ENCODE data around the gene KCNIP1.

Gene KCNIP1

DNA sequence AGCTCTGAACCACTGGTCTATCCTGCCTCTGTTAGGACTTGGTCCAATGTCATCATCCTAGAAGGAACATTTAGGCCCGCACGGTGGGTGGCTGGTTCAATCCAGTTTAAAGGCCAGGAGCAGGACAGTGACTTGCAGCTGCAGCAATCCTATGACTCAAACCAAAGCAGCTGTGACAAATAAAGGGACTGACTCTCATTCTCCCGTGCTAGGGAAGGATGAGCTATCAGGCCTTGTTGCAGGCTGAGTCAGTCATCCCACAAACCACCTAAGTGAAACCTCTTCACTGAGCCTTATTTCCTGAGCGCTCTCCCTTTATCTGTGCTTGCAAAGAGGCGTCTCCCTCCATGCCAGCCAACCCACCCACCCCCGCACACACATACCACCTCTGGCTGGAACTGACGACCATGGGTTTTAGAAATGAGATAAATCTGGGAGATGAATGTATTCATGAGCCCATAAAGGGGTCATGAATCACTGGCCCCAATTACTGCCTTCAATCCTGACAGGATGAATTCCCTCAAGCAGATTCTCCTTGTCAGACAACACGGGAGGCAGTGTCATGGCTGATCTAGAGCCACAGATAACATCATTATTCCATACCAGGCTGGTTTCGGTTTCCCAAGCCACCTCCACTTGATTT is 93.4 kb downstream of the KCNIP1 start:
- no peak overlapping the region for H3K4me2 ChIP-seq (ENCODE audit: low read depth, low read length, poor library complexity, severe bottlenecking)

DNA sequence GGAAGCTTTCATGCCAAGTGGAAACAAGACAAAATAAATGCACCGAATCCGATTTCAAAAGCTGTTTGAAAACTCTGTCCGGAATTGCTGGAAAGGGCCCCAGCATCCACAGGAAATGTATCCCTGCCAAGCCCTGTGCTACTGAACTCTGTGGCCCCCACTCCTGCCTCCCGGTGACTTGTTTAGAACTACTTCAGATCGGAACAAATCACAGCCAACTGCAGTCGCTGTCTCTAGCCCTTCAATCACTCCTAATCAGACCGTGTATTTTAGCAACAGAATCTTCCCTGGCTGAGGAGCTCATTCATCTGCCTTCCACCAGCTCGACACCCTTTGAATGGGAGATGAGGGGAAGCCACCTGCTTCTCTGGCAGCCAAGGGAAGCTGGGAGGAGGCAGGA is 94.1 kb downstream of the KCNIP1 start:
- H3F3A ChIP-seq (ENCODE audit: low read depth), result no peaks in the 10 kb centered on the region
- no peaks in the 10 kb centered on the region for H3K27me3 ChIP-seq (ENCODE audit: insufficient read depth, low read length, poor library complexity, severe bottlenecking)
- H3K9ac ChIP-seq (ENCODE audit: low read depth, low read length, poor library complexity, severe bottlenecking), result no peak overlapping the region
- no peaks in the 10 kb centered on the region for H3K79me2 ChIP-seq (ENCODE audit: insufficient read depth, low read length)
- H3K9me3 ChIP-seq (ENCODE audit: insufficient read depth, low read depth, low read length), result no peaks in the 10 kb centered on the region
- H3K4me1 ChIP-seq (ENCODE audit: insufficient read depth, low read length, poor library complexity, severe bottlenecking), result peaks cover 16% of the 10 kb centered on the region
- no peaks in the 10 kb centered on the region for H4K20me1 ChIP-seq (ENCODE audit: insufficient read depth, low read length, poor library complexity, severe bottlenecking)
- H3K36me3 ChIP-seq (ENCODE audit: insufficient read depth, low read length), result no peaks in the 10 kb centered on the region
- no peak overlapping the region for H2AFZ ChIP-seq (ENCODE audit: low read length)
- TF ChIP-seq EZH2phosphoT487 (IDR thresholded peaks at IDR 0.05; ENCODE audit: borderline replicate concordance), result no peak
- TF ChIP-seq, protein P1, sequence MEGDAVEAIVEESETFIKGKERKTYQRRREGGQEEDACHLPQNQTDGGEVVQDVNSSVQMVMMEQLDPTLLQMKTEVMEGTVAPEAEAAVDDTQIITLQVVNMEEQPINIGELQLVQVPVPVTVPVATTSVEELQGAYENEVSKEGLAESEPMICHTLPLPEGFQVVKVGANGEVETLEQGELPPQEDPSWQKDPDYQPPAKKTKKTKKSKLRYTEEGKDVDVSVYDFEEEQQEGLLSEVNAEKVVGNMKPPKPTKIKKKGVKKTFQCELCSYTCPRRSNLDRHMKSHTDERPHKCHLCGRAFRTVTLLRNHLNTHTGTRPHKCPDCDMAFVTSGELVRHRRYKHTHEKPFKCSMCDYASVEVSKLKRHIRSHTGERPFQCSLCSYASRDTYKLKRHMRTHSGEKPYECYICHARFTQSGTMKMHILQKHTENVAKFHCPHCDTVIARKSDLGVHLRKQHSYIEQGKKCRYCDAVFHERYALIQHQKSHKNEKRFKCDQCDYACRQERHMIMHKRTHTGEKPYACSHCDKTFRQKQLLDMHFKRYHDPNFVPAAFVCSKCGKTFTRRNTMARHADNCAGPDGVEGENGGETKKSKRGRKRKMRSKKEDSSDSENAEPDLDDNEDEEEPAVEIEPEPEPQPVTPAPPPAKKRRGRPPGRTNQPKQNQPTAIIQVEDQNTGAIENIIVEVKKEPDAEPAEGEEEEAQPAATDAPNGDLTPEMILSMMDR (conservative IDR thresholded peaks at IDR 0.05; ENCODE audit: low read length), result no peak
- H3K4me3 ChIP-seq (ENCODE audit: low read length, poor library complexity, severe bottlenecking), result no peak overlapping the region
- peak overlapping the region; percentile 44 for H3K4me2 ChIP-seq (ENCODE audit: low read depth, low read length, poor library complexity, severe bottlenecking)
- no peaks in the 10 kb centered on the region for H3K9me2 ChIP-seq (replicated peaks; ENCODE audit: low read depth, low read length)

More for the DNA sequence above, 93.4 kb downstream of the KCNIP1 start:
- TF ChIP-seq EZH2phosphoT487 (IDR thresholded peaks at IDR 0.05; ENCODE audit: borderline replicate concordance), result no peak
- TF ChIP-seq, protein P1 (conservative IDR thresholded peaks at IDR 0.05; ENCODE audit: low read length), result no peak
- no peak overlapping the region for H3K9ac ChIP-seq (ENCODE audit: low read depth, low read length, poor library complexity, severe bottlenecking)
- H3F3A ChIP-seq (ENCODE audit: low read depth), result no peaks in the 10 kb centered on the region
- H3K4me3 ChIP-seq (ENCODE audit: low read length, poor library complexity, severe bottlenecking), result no peak overlapping the region
- H3K79me2 ChIP-seq (ENCODE audit: insufficient read depth, low read length), result no peaks in the 10 kb centered on the region
- no peaks in the 10 kb centered on the region for H4K20me1 ChIP-seq (ENCODE audit: insufficient read depth, low read length, poor library complexity, severe bottlenecking)
- H3K9me2 ChIP-seq (replicated peaks; ENCODE audit: low read depth, low read length), result no peaks in the 10 kb centered on the region
- H3K9me3 ChIP-seq (ENCODE audit: insufficient read depth, low read depth, low read length), result no peaks in the 10 kb centered on the region
- peaks cover 16% of the 10 kb centered on the region for H3K4me1 ChIP-seq (ENCODE audit: insufficient read depth, low read length, poor library complexity, severe bottlenecking)
- H3K27me3 ChIP-seq (ENCODE audit: insufficient read depth, low read length, poor library complexity, severe bottlenecking), result no peaks in the 10 kb centered on the region
- no peak overlapping the region for H2AFZ ChIP-seq (ENCODE audit: low read length)
- no peaks in the 10 kb centered on the region for H3K36me3 ChIP-seq (ENCODE audit: insufficient read depth, low read length)

DNA sequence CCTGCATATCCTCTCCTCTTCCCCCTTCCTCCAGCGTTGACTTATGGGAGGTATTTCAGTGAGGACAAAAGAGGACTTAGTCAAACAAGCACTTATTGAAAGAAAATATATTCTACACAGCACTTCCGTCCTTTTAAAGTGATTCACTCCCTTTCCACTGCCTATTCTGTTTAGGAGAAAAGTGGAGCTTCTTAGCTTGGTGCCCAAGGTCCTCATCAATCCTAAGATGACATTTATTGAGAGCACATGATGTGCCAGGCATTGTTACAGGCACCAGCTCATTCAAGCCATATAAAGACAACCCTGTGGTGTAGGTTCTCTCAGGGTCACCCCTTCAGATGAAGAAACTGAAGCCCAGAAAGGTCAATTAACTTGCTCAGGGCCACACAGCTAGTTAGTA is 95.9 kb downstream of the KCNIP1 start:
- no peaks in the 10 kb centered on the region for H3K9me3 ChIP-seq (ENCODE audit: insufficient read depth, low read depth, low read length)
- H3F3A ChIP-seq (ENCODE audit: low read depth), result no peaks in the 10 kb centered on the region
- no peaks in the 10 kb centered on the region for H3K79me2 ChIP-seq (ENCODE audit: insufficient read depth, low read length)
- H3K36me3 ChIP-seq (ENCODE audit: insufficient read depth, low read length), result no peaks in the 10 kb centered on the region
- H4K20me1 ChIP-seq (ENCODE audit: insufficient read depth, low read length, poor library complexity, severe bottlenecking), result no peaks in the 10 kb centered on the region
- H2AFZ ChIP-seq (ENCODE audit: low read length), result no peak overlapping the region
- no peak for TF ChIP-seq EZH2phosphoT487 (IDR thresholded peaks at IDR 0.05; ENCODE audit: borderline replicate concordance)
- TF ChIP-seq, protein P1 (conservative IDR thresholded peaks at IDR 0.05; ENCODE audit: low read length), result no peak
- no peak overlapping the region for H3K9ac ChIP-seq (ENCODE audit: low read depth, low read length, poor library complexity, severe bottlenecking)
- peaks cover 16% of the 10 kb centered on the region for H3K4me1 ChIP-seq (ENCODE audit: insufficient read depth, low read length, poor library complexity, severe bottlenecking)
- H3K4me3 ChIP-seq (ENCODE audit: low read length, poor library complexity, severe bottlenecking), result no peak overlapping the region
- H3K9me2 ChIP-seq (replicated peaks; ENCODE audit: low read depth, low read length), result no peaks in the 10 kb centered on the region
- no peaks in the 10 kb centered on the region for H3K27me3 ChIP-seq (ENCODE audit: insufficient read depth, low read length, poor library complexity, severe bottlenecking)
- H3K4me2 ChIP-seq (ENCODE audit: low read depth, low read length, poor library complexity, severe bottlenecking), result no peak overlapping the region

All from Loucy (cell line).